Breast epithelium (tissue), 4 donors: ENCODE results near the gene RBM15. TPM values are rescaled to one million over a fixed set of nuclear protein-coding genes. Genes with fewer than 3 reads are reported as not detected.

Source experiments
- DNase-seq, 2 donors: peaks; one replicate each; pipeline ENCODE4 v3.0.0-alpha.2; 2019; ENCODE audit warnings: low spot score in 2 of 2
- H3K27ac ChIP-seq, 2 donors: fragments of 200-600 bp; sonication (generic) in 1 of 2; one replicate each; pipeline ENCODE4 v1.5.1; 2016 to 2019; ENCODE audit warnings: mild to moderate bottlenecking in 1 of 2
- H3K27me3 ChIP-seq, 2 donors: fragments of 200-600 bp; sonication (generic) in 1 of 2; one replicate each; pipeline versions ENCODE4 v1.5.1 to v1.6.0; 2017 to 2019; ENCODE audit warnings: control low read depth in 1 of 2, mild to moderate bottlenecking in 1 of 2
- H3K36me3 ChIP-seq: fragments of 200-600 bp; one replicate; pipeline ENCODE4 v1.5.1; 2019
- H3K4me1 ChIP-seq, 2 donors: fragments of 200-600 bp; sonication (generic); one replicate each; pipeline ENCODE4 v1.5.1; 2016 to 2019; ENCODE audit warnings: control low read depth in 1 of 2
- H3K4me3 ChIP-seq, 3 donors: fragments of 200-600 bp; sonication (generic); 1 replicate in 2 of 3; 2 replicates in 1 of 3; pipeline ENCODE4 v1.5.1; 2016 to 2019; ENCODE audit warnings: mild to moderate bottlenecking in 3 of 3, moderate library complexity in 2 of 3
- H3K9me3 ChIP-seq, 2 donors: fragments of 200-600 bp; sonication (generic) in 1 of 2; one replicate each; pipeline ENCODE4 v1.5.1; 2016 to 2019; ENCODE audit warnings: control low read depth in 1 of 2
- CTCF ChIP-seq, 3 donors: fragments of 450-650 bp; IDR thresholded peaks; one replicate each; pipeline ENCODE4 v1.5.1; 2016 to 2017; ENCODE audit warnings: antibody characterized with exemption in 3 of 3, mild to moderate bottlenecking in 3 of 3, moderate library complexity in 3 of 3
- POLR2A ChIP-seq: fragments of 450-650 bp; IDR thresholded peaks from one replicate; pipeline ENCODE4 v1.6.1; 2016; ENCODE audit warnings: antibody characterized with exemption, mild to moderate bottlenecking, moderate library complexity
- POLR2AphosphoS5 ChIP-seq, 3 donors: sonication (generic); formaldehyde crosslinking; IDR thresholded peaks; one replicate each; pipeline ENCODE4 v1.6.1; 2017; ENCODE audit warnings: antibody characterized with exemption in 3 of 3
- intact Hi-C: fragments of 100-400 bp; cut with DNase I; formaldehyde crosslinking; loops from one replicate; pipeline ENCODE4 v1.15.1; 2023; ENCODE audit warnings: low total_unique reads
- total RNA-seq, 3 donors: library from RNA; depleted of rRNA; stranded (reverse); fragments of >200 nt; gene quantifications; one replicate each; pipeline ENCODE4 v1.1.0, GENCODE V29; 2016

RBM15 gene
- total RNA-seq, 3 donors from 2014 or later = 33.4 to 47.1 (median 35.4) TPM

GRCh38 chr1:110364221-110364620 is 25.0 kb downstream of the RBM15 start:
- Histone ChIP-seq H3K4me1 (no peaks in the 10 kb centered on the region), H3K9me3 (no peaks in the 10 kb centered on the region), H3K4me3 (no peak overlapping the region), H3K27me3 (no peaks in the 10 kb centered on the region), H3K36me3 (no peaks in the 10 kb centered on the region), H3K27ac (no peak overlapping the region)
- DNase-seq = no peak
- intact Hi-C loops = no loop called here
- TF ChIP-seq CTCF (IDR thresholded peaks at IDR 0.05) (no peak), POLR2AphosphoS5 (IDR thresholded peaks at IDR 0.05) (no peak), POLR2A (no peak)

GRCh38 chr1:110370827-110371226 is 31.6 kb downstream of the RBM15 start:
- Histone ChIP-seq H3K27me3 (no peaks in the 10 kb centered on the region), H3K9me3 (no peaks in the 10 kb centered on the region), H3K36me3 (no peaks in the 10 kb centered on the region), H3K4me3 (no peak overlapping the region), H3K27ac (no peak overlapping the region), H3K4me1 (no peaks in the 10 kb centered on the region)
- DNase-seq = no peak
- no peak for TF ChIP-seq POLR2AphosphoS5 (IDR thresholded peaks at IDR 0.05)
- TF ChIP-seq POLR2A = no peak
- no peak for TF ChIP-seq CTCF (IDR thresholded peaks at IDR 0.05)
- intact Hi-C loops = no loop called here

GRCh38 chr1:110375490-110375889 is 36.3 kb downstream of the RBM15 start:
- no peak overlapping the region for H3K4me3 ChIP-seq
- no peak for TF ChIP-seq CTCF (IDR thresholded peaks at IDR 0.05)
- TF ChIP-seq POLR2A = no peak
- H3K27ac ChIP-seq = no peak overlapping the region
- H3K36me3 ChIP-seq = no peaks in the 10 kb centered on the region
- intact Hi-C loops = no loop called here
- no peaks in the 10 kb centered on the region for H3K27me3 ChIP-seq
- no peaks in the 10 kb centered on the region for H3K9me3 ChIP-seq
- no peaks in the 10 kb centered on the region for H3K4me1 ChIP-seq
- no peak for DNase-seq

- TF ChIP-seq POLR2A = no peak
- no peak for TF ChIP-seq POLR2AphosphoS5 (IDR thresholded peaks at IDR 0.05)
- TF ChIP-seq CTCF (IDR thresholded peaks at IDR 0.05) = no peak
- Histone ChIP-seq H3K9me3 (no peaks in the 10 kb centered on the region), H3K27ac (peak overlapping the region in 1 of 2 donors; percentile 54), H3K4me1 (no peaks in the 10 kb centered on the region), H3K27me3 (no peaks in the 10 kb centered on the region), H3K36me3 (no peaks in the 10 kb centered on the region), H3K4me3 (no peak overlapping the region)
- intact Hi-C loops = no loop called here
- DNase-seq = no peak
Measured at GRCh38 chr1:110380672-110381283, 41.6 kb downstream of the RBM15 start.

GRCh38 chr1:110383251-110383990 is 44.2 kb downstream of the RBM15 start:
- intact Hi-C loops = no loop called here
- Histone ChIP-seq H3K27ac (peak overlapping the region; percentile 56 to 76), H3K27me3 (no peaks in the 10 kb centered on the region), H3K36me3 (no peaks in the 10 kb centered on the region), H3K4me1 (no peaks in the 10 kb centered on the region), H3K4me3 (peak overlapping the region in 1 of 3 donors; percentile 33), H3K9me3 (no peaks in the 10 kb centered on the region)
- TF ChIP-seq CTCF (IDR thresholded peaks at IDR 0.05) (no peak), POLR2AphosphoS5 (IDR thresholded peaks at IDR 0.05) (no peak), POLR2A (no peak)
- DNase-seq = no peak
